Fibroblast of upper back skin (primary cell): Measurements from ENCODE around the gene PNMA8C.
A peak's percentile ranks its signal among the peaks of the same experiment; 100 is the strongest.
"Not testable (repeated sequence)": the region's sequence is repeated elsewhere in the genome, so short reads cannot be mapped to it uniquely, and the experiment has no call there.

Source experiments
- DNase-seq: peaks from one replicate; pipeline ENCODE4 v3.0.0-alpha.2; 2013

PNMA8C gene

GRCh38 chr19:46386996-46387712 is 41.6 kb downstream of the PNMA8C start:
- DNase-seq: no peak

GRCh38 chr19:46386151-46386550 is 42.6 kb downstream of the PNMA8C start:
- no peak for DNase-seq

- no peak for DNase-seq
These were observed 43.1 kb downstream of the PNMA8C start for GRCh38 chr19:46385636-46386035.

DNA sequence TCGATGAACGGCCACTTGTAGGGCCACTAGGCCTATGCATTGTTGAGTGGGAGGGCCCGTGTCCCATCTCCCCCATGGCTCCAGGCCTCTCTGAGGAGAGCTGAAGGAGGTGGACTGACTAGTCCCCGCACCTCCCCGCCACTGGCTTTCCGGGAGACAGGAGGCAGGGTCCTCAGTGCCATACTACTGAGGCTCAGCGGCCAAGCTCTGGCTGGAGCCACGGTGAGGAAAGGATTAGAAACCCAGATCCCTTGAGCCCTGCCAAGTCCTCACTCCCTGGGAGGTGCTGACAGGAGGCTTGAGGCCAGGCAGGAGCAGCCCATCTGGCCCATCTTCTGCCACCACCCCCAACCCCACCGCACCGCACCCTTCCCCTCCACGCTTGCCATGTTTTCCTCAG is 44.3 kb downstream of the PNMA8C start:
- DNase-seq: no peak

DNA sequence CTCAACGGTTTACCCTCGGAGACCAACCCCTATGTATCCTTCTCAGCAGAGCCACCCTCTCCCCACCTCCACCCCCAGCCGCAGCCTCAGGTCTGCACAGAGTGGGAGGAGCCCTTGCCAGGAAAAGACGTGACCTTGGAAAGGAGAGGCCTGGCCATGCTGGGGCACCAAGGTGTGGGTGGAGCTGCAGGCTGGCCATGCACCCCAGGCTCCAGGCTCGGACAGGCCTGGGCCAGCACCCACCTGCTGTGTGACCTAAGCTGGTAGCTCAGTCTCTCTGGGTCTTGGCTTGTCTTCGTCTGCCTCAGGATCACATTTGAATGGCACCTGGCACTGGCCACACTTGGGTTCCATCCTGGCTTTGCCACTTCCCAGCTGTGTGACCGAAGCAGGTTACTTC is 44.9 kb downstream of the PNMA8C start:
- DNase-seq: no peak

- DNase-seq: no peak
These were observed 45.4 kb downstream of the PNMA8C start for GRCh38 chr19:46383171-46383815.

GRCh38 chr19:46381756-46382345 is 46.9 kb downstream of the PNMA8C start:
- DNase-seq: no peak

DNA sequence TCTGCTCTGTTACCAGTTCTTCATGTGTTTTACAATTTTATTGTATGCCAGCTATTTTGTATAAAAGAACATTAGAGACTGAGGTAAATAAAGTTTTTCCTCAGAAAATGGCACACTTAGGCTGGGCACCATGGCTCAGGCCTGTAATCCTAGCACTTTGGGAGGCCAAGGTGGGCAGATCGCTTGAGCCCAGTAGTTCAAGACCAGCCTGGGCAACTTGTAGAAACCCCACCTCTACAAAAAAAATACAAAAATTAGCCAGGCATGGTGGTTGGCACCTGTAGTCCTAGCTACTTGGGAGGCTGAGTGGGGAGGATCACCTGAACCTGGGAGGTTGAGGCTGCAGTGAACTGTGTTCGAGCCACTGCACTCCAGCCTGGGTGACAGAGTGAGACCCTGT is 47.4 kb downstream of the PNMA8C start:
- no peak for DNase-seq

- no peak for DNase-seq
These were observed 48.0 kb downstream of the PNMA8C start for GRCh38 chr19:46380690-46381089.

DNA sequence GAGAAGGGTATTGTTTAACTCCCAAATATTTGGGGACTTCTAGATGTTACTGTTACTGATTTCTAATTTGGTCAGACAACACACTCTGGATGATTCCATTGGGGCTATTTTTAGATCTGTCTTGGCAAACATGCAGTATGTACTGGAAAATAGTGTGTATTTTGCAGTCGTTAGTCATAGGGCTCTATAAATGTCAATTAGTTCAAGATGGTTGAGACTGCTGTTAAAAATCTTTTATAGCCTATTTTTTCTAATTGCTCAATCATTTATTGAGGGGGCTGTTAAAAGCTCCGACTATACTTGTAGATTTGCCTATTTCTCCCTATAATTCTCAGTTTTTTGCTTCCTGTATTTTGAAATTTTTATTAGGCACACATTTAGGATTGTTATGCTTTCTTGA is 50.5 kb downstream of the PNMA8C start:
- DNase-seq: peak; percentile 90

DNA sequence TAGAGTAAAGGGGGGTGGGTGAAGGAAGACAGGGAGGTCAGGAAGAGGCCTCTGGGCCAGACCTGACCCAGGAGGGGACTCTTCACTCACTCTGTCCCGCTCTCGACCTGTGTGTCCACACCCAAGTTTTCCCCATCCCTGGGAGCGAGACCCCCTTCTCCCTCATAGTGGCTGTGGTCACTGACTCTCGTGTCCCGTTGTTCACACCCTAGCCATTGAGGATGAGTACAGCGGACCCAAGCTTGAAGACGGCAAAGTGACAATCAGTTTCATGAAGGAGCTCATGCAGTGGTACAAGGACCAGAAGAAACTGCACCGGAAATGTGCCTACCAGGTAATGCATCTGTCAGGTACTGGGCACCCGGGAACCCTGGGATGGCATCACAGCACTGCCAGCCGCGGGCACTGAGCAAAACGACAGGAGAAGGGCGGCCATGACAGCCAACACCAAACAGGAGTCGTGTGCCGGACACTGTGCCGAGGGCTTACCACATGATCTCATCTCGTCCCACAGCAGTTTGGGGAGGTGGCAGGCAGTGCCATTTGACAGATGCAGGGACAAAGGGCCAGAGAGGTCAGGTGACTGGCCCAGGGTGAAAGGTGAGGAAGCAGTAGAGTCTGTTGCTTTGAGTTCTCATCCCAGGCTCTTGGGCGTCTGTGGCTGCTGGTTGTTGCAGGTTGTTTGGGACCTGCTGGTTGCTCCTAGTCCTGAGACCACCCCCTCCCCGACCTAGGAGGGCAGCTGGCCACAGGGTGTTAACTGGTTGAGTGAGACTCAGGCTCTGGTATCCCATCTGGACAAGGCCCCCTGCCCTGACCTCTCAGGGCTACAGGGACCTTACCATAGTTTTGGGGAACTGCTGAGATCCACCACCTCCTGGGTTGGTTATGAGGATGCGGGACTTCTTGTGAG is 52.2 kb downstream of the PNMA8C start:
- no peak for DNase-seq

DNA sequence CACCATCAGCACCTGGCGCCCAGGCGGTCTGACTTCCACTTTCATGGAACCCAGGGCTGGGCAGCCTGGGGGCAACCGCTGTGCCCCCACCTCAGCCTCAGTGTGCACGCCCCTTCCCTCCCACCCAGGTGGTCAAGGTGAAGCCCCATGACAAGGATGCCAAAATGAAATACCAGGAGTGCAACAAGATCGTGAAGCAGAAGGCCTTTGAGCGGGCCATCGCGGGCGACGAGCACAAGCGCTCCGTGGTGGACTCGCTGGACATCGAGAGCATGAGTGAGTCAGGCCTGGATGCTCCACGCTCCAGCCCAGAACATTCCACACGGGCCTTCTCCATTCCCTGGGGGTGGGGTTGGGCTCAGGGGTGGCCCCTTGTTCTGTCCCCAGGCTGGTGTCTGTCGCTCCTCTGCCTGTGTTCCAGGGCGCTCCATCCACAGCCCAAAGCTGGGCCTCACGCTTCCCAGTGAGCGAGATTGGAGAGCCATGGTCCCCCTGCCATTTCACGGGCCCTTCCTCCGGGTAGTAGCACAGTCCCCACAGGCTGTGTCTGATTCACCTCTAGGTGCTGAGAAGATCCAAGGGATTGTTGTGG is 53.2 kb downstream of the PNMA8C start:
- not testable (repeated sequence) for DNase-seq
